K562 (cell line): ENCODE results near the gene TEX261. TPM values are rescaled to one million over a fixed set of nuclear protein-coding genes. Genes with fewer than 3 reads are reported as not detected.
A peak's percentile ranks its signal among the peaks of the same experiment; 100 is the strongest.

ENCODE experiments used
- ATAC-seq: fragments of 200-7000 bp; cut with Tn5 transposase; 3 replicates; pipeline ENCODE4 v1.9.1; 2020; ENCODE audit warnings: moderate library complexity
- BruUV-seq: library from RNA; stranded (reverse); fragments of 400-500 nt; replicated peaks from 2 replicates; lab custom pipeline; 2021; lab: Mats Ljungman, UMichigan
- CTCF ChIA-PET: fragments of 300-600 bp; formaldehyde crosslinking; extraction: SDS; loops from one replicate; lab custom pipeline; 2021; ENCODE audit warnings: low intra/inter-chr PET ratio; lab: Yijun Ruan, JAX
- POLR2A ChIA-PET: fragments of 300-600, 350-650 bp; sonication (Branson Sonifier 250); formaldehyde crosslinking; extraction: SDS; loops from one replicate; lab custom pipeline; 2021; ENCODE audit warnings: antibody characterized with exemption, inconsistent platforms; lab: Yijun Ruan, JAX
- DNase-seq, 4 experiments: peaks; one replicate each; pipeline versions ENCODE4 v3.0.0 to v3.0.0-alpha.2; 2011 to 2018; ENCODE audit warnings: low spot score in 3 of 4, mixed read lengths in 3 of 4; ENCODE audit errors: extremely low read depth in 1 of 4
- FAIRE-seq: peaks from 2 replicates; lab custom pipeline; 2011; peaks lifted over from hg19 to GRCh38; lab: Jason Lieb, UNC
- H2AFZ ChIP-seq: 2 replicates; pipeline ENCODE4 v1.6.0; 2011; ENCODE audit warnings: low read depth, low read length, control low read depth, inconsistent platforms
- H3K27ac ChIP-seq: fragments of 200-600 bp; 3 replicates; pipeline ENCODE4 v1.8.0; 2011; ENCODE audit warnings: low read depth, mild to moderate bottlenecking, control low read depth, inconsistent platforms, low read length, moderate library complexity, mixed read lengths; ENCODE audit errors: extremely low read depth
- H3K27me3 ChIP-seq, 2 experiments: fragments of 300-600 bp in 1 of 2; 2 replicates in 1 of 2; 3 replicates in 1 of 2; pipeline versions ENCODE4 v1.6.0 to v1.8.0; 2011; ENCODE audit warnings: inconsistent platforms in 2 of 2, low read length in 2 of 2, mild to moderate bottlenecking in 1 of 2, mixed read lengths in 1 of 2, moderate library complexity in 1 of 2; ENCODE audit not compliant: control insufficient read depth in 2 of 2, insufficient read depth in 2 of 2
- H3K36me3 ChIP-seq: fragments of 300-600 bp; 3 replicates; pipeline ENCODE4 v1.8.0; 2011; ENCODE audit warnings: mild to moderate bottlenecking, low read length, inconsistent platforms; ENCODE audit not compliant: control insufficient read depth, insufficient read depth
- H3K4me1 ChIP-seq, 2 experiments: fragments of 200-600 bp in 1 of 2; replicated peaks in 1 of 2; 2 replicates in 1 of 2; 3 replicates in 1 of 2; pipeline versions ENCODE4 v1.5.1 to v1.8.0; 2011; ENCODE audit warnings: inconsistent platforms in 2 of 2, low read length in 2 of 2, mild to moderate bottlenecking in 1 of 2, mixed read lengths in 1 of 2, moderate library complexity in 1 of 2; ENCODE audit not compliant: control insufficient read depth in 2 of 2, insufficient read depth in 2 of 2
- H3K4me2 ChIP-seq: 2 replicates; pipeline ENCODE4 v1.6.1; 2011; ENCODE audit warnings: low read length, control low read depth, inconsistent platforms, mixed read lengths; ENCODE audit not compliant: insufficient read depth
- H3K4me3 ChIP-seq: fragments of 200-600 bp; sonication (generic), shearing (Covaris generic); 2 replicates; pipeline ENCODE4 v1.5.1; 2016; ENCODE audit warnings: control low read depth, inconsistent platforms
- H3K79me2 ChIP-seq: fragments of 200-600 bp; 3 replicates; pipeline ENCODE4 v1.8.0; 2011; ENCODE audit warnings: low read length, inconsistent platforms; ENCODE audit not compliant: control insufficient read depth, insufficient read depth
- H3K9ac ChIP-seq, 2 experiments: 2 replicates each; pipeline versions ENCODE4 v1.6.0 to v1.6.1; 2011; ENCODE audit warnings: low read depth in 2 of 2, low read length in 2 of 2, control low read depth in 1 of 2, inconsistent platforms in 1 of 2, mild to moderate bottlenecking in 1 of 2, mixed read lengths in 1 of 2; ENCODE audit not compliant: insufficient read depth in 1 of 2
- H3K9me1 ChIP-seq: one replicate; pipeline ENCODE4 v1.6.0; 2011; ENCODE audit warnings: inconsistent platforms, mild to moderate bottlenecking, low read length, moderate library complexity; ENCODE audit not compliant: control insufficient read depth, insufficient read depth
- H3K9me3 ChIP-seq: replicated peaks from 2 replicates; pipeline ENCODE4 v1.5.1; 2011; ENCODE audit warnings: low read depth, low read length, inconsistent platforms; ENCODE audit not compliant: control insufficient read depth, insufficient read depth
- H4K20me1 ChIP-seq: replicated peaks from 2 replicates; pipeline ENCODE4 v1.6.1; 2011; ENCODE audit warnings: low read length, inconsistent platforms, mixed read lengths; ENCODE audit not compliant: control insufficient read depth, insufficient read depth
- CXXC5 ChIP-seq: fragments of 250-450 bp; sonication (Bioruptor Pico); IDR thresholded peaks from 2 replicates; pipeline ENCODE4 v1.8.0; 2022; ENCODE audit warnings: inconsistent platforms, mild to moderate bottlenecking, moderate library complexity
- ESRRA ChIP-seq: fragments of 450-650 bp; IDR thresholded peaks from 2 replicates; pipeline ENCODE4 v1.6.1; 2014; ENCODE audit warnings: low read depth, mild to moderate bottlenecking, moderate library complexity, borderline replicate concordance
- GABPA ChIP-seq: fragments of 200-800 bp; sonication (Bioruptor generic); conservative IDR thresholded peaks from 2 replicates; pipeline ENCODE4 v1.6.1; 2016; ENCODE audit warnings: low read depth, missing genetic modification characterization, missing compliant biosample characterization
- HLTF ChIP-seq: fragments of 450-650 bp; IDR thresholded peaks from 2 replicates; pipeline ENCODE4 v1.6.1; 2016
- KDM4B ChIP-seq, 2 experiments: fragments of 450-650 bp in 1 of 2; sonication (generic) in 1 of 2; IDR thresholded peaks; 2 replicates each; pipeline ENCODE4 v1.6.1; 2016 to 2017; ENCODE audit warnings: borderline replicate concordance in 2 of 2, antibody characterized with exemption in 1 of 2, low read depth in 1 of 2, mild to moderate bottlenecking in 1 of 2
- NCOA2 ChIP-seq, 2 experiments: fragments of 450-650 bp; IDR thresholded peaks; 2 replicates each; pipeline ENCODE4 v1.6.1; 2018; ENCODE audit warnings: mild to moderate bottlenecking in 2 of 2, moderate library complexity in 1 of 2; ENCODE audit not compliant: partially characterized antibody in 2 of 2
- POLR2A ChIP-seq: fragments of 450-650 bp; conservative IDR thresholded peaks from 2 replicates; pipeline ENCODE4 v1.6.1; 2016
- PURB ChIP-seq: sonication (generic); formaldehyde crosslinking; IDR thresholded peaks from 2 replicates; pipeline ENCODE4 v1.9.0; 2021; ENCODE audit warnings: low read depth, mild to moderate bottlenecking, missing genetic modification reagents
- SMC3 ChIP-seq: conservative IDR thresholded peaks from 2 replicates; pipeline ENCODE4 v1.6.1; 2011; ENCODE audit warnings: low read depth, low read length, improper control_type of control experiment; ENCODE audit not compliant: insufficient read depth
- TFE3 ChIP-seq: fragments of 450-650 bp; formaldehyde crosslinking; IDR thresholded peaks from 2 replicates; pipeline ENCODE4 v1.4.0; 2020; ENCODE audit warnings: mild to moderate bottlenecking, mixed read lengths
- ZMIZ1 ChIP-seq, 2 experiments: fragments of 150-350 bp in 1 of 2; IDR thresholded peaks; 2 replicates each; pipeline ENCODE4 v1.6.1; 2012 to 2016; ENCODE audit warnings: low read depth in 2 of 2, low read length in 2 of 2, mild to moderate bottlenecking in 1 of 2, moderate library complexity in 1 of 2
- ZNF124 ChIP-seq: sonication (generic); formaldehyde crosslinking; IDR thresholded peaks from 2 replicates; pipeline ENCODE4 v1.8.1; 2022; ENCODE audit warnings: missing genetic modification reagents
- ZNF512 ChIP-seq: IDR thresholded peaks from 2 replicates; pipeline ENCODE4 v1.6.1; 2016; ENCODE audit warnings: missing genetic modification characterization, missing compliant biosample characterization
- WGBS: fragments of 100-300 bp; shearing (Covaris generic); methylation state at CpG from one replicate; pipeline ENCODE4 v1.1.6; 2016; ENCODE audit warnings: low coverage, mixed read lengths; ENCODE audit not compliant: insufficient coverage; ENCODE audit errors: missing lambda C conversion rate; 5-methylcytosine and 5-hydroxymethylcytosine counted together
- in situ Hi-C: fragments of 300-500 bp; cut with MboI; formaldehyde crosslinking; loops from 4 replicates; pipeline ENCODE4 v1.15.0; 2018; ENCODE audit warnings: inconsistent platforms, mixed read lengths
- intact Hi-C: fragments of 100-400 bp; cut with micrococcal nuclease; formaldehyde crosslinking; loops from 2 replicates; pipeline ENCODE4 v1.14.2; 2022
- polyA plus RNA-seq, 8 experiments: library from polyadenylated mRNA; depleted of rRNA in 4 of 8; stranded (reverse) in 5 of 8; unstranded in 3 of 8; fragments of >200 nt; fragmentation: Nextera tagmentation in 2 of 8; fragmentation: Illumina TruSeq in 1 of 8; extraction: Ambion mirVana in 2 of 8; extraction: Trizol in 1 of 8; gene quantifications; 2 replicates each; pipeline versions ENCODE4 v1.2.1 to v1.2.3, GENCODE V29; 2011 to 2014; ENCODE audit warnings: inconsistent platforms in 1 of 8, missing spikeins in 1 of 8
- total RNA-seq, 7 experiments: library from RNA; depleted of rRNA in 6 of 7; stranded (reverse); fragments of >200 nt in 6 of 7; fragmentation: Illumina TruSeq in 2 of 7; extraction: Trizol in 2 of 7; gene quantifications; 2 replicates each; pipeline versions ENCODE4 v1.2.1 to v1.2.3, GENCODE V29; 2011 to 2021; ENCODE audit warnings: low replicate concordance in 1 of 7

Gene TEX261
- total and polyA plus RNA-seq, 9 of the 15 experiments (the other 6 are each of a cell fraction or from before 2014, with no cell fraction given): 11.9 to 110 (median 51.9) TPM

- peak overlapping the region; percentile 23 for H3K4me3 ChIP-seq
- ChIA-PET CTCF (interaction anchor here (0.6 to 1.5 kb wide), 3 partner anchors 36 to 1078 kb away, joined by 3 to 5 read pairs (median 3); no protein-coding TSS in a partner anchor), POLR2A (interaction anchor here (1.0 kb wide), 1 partner anchor 68 kb away, joined by 3 read pairs; the partner anchor contains the start of gene NAGK)
- intact Hi-C loops (loop anchor here (10.0 kb wide), 1 partner anchor 154 kb away; no protein-coding TSS in a partner anchor), in situ Hi-C loops (no loop called here)
- peak overlapping the region; percentile 98 for H2AFZ ChIP-seq
- DNase-seq: peak; percentile 77 to 86 (median 79)
- peaks cover 3% of the 10 kb centered on the region for H3K9me1 ChIP-seq
- H3K4me2 ChIP-seq: peak overlapping the region; percentile 88
- peak overlapping the region; percentile 5 to 24; a peak in 2 of 4 replicates for H3K9ac ChIP-seq
- H4K20me1 ChIP-seq: no peaks in the 10 kb centered on the region
- H3K36me3 ChIP-seq: no peaks in the 10 kb centered on the region
- H3K27ac ChIP-seq: peak overlapping the region; percentile 22; the same call in 2 of the 3 replicates
- peak; percentile 95 for ATAC-seq
- BruUV-seq: TSS peak; percentile 34
- 12% methylated on average over 21 of the region's 21 CpGs for WGBS
- H3K79me2 ChIP-seq: no peaks in the 10 kb centered on the region
- peaks cover 15 to 17% of the 10 kb centered on the region in 2 experiments; a peak in 4 of 5 replicates for H3K4me1 ChIP-seq
- FAIRE-seq: peak; percentile 92
- H3K27me3 ChIP-seq: no peaks in the 10 kb centered on the region
- H3K9me3 ChIP-seq: no peaks in the 10 kb centered on the region
- TF ChIP-seq CXXC5 (CRISPR knock-in tag) (peak; percentile 31), PURB (CRISPR knock-in tag) (no peak), ZNF124 (CRISPR knock-in tag) (no peak), TFE3 (CRISPR knock-in tag) (0 out of 2 replicates have a peak, but pooled peaks have one; percentile 2), HLTF (peak; percentile 28; the same call in 1 of the 2 replicates), ZMIZ1 (IDR thresholded peaks at IDR 0.05; ENCODE audit: low read depth in 2 of 2, low read length in 2 of 2) (peak in 1 of 2 experiments; percentile 43; a peak in 1 of 4 replicates), POLR2A (peak; percentile 59), ZNF512 (tag) (no peak), SMC3 (peak; percentile 45; the same call in 1 of the 2 replicates), GABPA (tag) (peak; percentile 85), NCOA2 (IDR thresholded peaks at IDR 0.05; ENCODE audit: partially characterized antibody in 2 of 2) (no peak), ESRRA (no peak; the same call in 1 of the 2 replicates), KDM4B (IDR thresholded peaks at IDR 0.05; ENCODE audit: borderline replicate concordance in 2 of 2, low read depth in 1 of 2) (no peak)
Observed at GRCh38 chr2:71000780-71001591, 6.3 kb upstream of the TEX261 start.
